IMR-90 (cell line): Measurements from ENCODE around the gene CST9. TPM values are rescaled to one million over a fixed set of nuclear protein-coding genes. Genes with fewer than 3 reads are reported as not detected.

Experiments used
- ATAC-seq: fragments of 200-7000 bp; cut with Tn5 transposase; 2 replicates; pipeline ENCODE4 v1.9.1; 2020; ENCODE audit warnings: low read depth, mild to moderate bottlenecking, moderate library complexity
- BruUV-seq: library from RNA; stranded (reverse); fragments of 400-500 nt; replicated peaks from 2 replicates; lab custom pipeline; 2021; lab: Mats Ljungman, UMichigan
- CTCF ChIA-PET: fragments of 300-600 bp; formaldehyde crosslinking; extraction: SDS; loops from one replicate; lab custom pipeline; 2021; ENCODE audit warnings: antibody characterized with exemption; lab: Yijun Ruan, JAX
- POLR2A ChIA-PET: fragments of 300-600 bp; sonication (Branson Sonifier 250); formaldehyde crosslinking; loops from one replicate; lab custom pipeline; 2022; ENCODE audit warnings: antibody characterized with exemption; ENCODE audit not compliant: unreplicated experiment; lab: Charles Lee
- DNase-seq: peaks from one replicate; pipeline ENCODE4 v3.0.0; 2013
- H2AFZ ChIP-seq: replicated peaks from 2 replicates; pipeline ENCODE3; 2013; ENCODE audit warnings: low read length, mild to moderate bottlenecking; ENCODE audit not compliant: poor library complexity
- H2AK5ac ChIP-seq: 2 replicates; pipeline ENCODE4 v1.6.1; 2013; ENCODE audit warnings: low read depth, low read length, inconsistent platforms
- H2AK9ac ChIP-seq: replicated peaks from 2 replicates; pipeline ENCODE3; 2013; ENCODE audit warnings: mild to moderate bottlenecking, low read depth, low read length, moderate library complexity; ENCODE audit not compliant: poor library complexity
- H2BK120ac ChIP-seq: 2 replicates; pipeline ENCODE4 v1.6.1; 2013; ENCODE audit warnings: low read depth, low read length, inconsistent platforms
- H2BK15ac ChIP-seq: 3 replicates; pipeline ENCODE4 v1.6.1; 2013; ENCODE audit warnings: low read depth, low read length, inconsistent platforms
- H2BK20ac ChIP-seq: 2 replicates; pipeline ENCODE4 v1.6.1; 2013; ENCODE audit warnings: low read depth, mild to moderate bottlenecking, inconsistent platforms, low read length, moderate library complexity
- H2BK5ac ChIP-seq: 2 replicates; pipeline ENCODE4 v1.6.1; 2013; ENCODE audit warnings: mild to moderate bottlenecking, low read depth, low read length, inconsistent platforms; ENCODE audit not compliant: poor library complexity, severe bottlenecking
- H3K14ac ChIP-seq: replicated peaks from 2 replicates; pipeline ENCODE4 v1.6.1; 2013; ENCODE audit warnings: low read depth, low read length, inconsistent platforms
- H3K18ac ChIP-seq: 2 replicates; pipeline ENCODE4 v1.6.1; 2013; ENCODE audit warnings: low read depth, low read length, control low read depth
- H3K23ac ChIP-seq: 2 replicates; pipeline ENCODE4 v1.6.1; 2013; ENCODE audit warnings: low read depth, low read length, inconsistent platforms
- H3K27ac ChIP-seq: 2 replicates; pipeline ENCODE4 v1.5.1; 2013; ENCODE audit warnings: mild to moderate bottlenecking, control low read depth, low read length; ENCODE audit not compliant: insufficient read depth
- H3K27me3 ChIP-seq: 2 replicates; pipeline ENCODE4 v1.6.1; 2013; ENCODE audit warnings: low read length; ENCODE audit not compliant: control insufficient read depth, insufficient read depth
- H3K36me3 ChIP-seq: 2 replicates; pipeline ENCODE4 v1.6.1; 2013; ENCODE audit warnings: low read length, mixed read lengths; ENCODE audit not compliant: control insufficient read depth, insufficient read depth
- H3K4ac ChIP-seq: 2 replicates; pipeline ENCODE4 v1.6.1; 2013; ENCODE audit warnings: low read depth, low read length, inconsistent platforms
- H3K4me1 ChIP-seq: 2 replicates; pipeline ENCODE4 v1.6.1; 2013; ENCODE audit warnings: low read length, mixed read lengths; ENCODE audit not compliant: control insufficient read depth, insufficient read depth
- H3K4me2 ChIP-seq: 2 replicates; pipeline ENCODE4 v1.6.1; 2013; ENCODE audit warnings: low read depth, mild to moderate bottlenecking, control low read depth, low read length, moderate library complexity
- H3K4me3 ChIP-seq: 2 replicates; pipeline ENCODE4 v1.5.1; 2013; ENCODE audit warnings: low read depth, mild to moderate bottlenecking, control low read depth, low read length, moderate library complexity; ENCODE audit not compliant: insufficient read depth
- H3K56ac ChIP-seq: 2 replicates; pipeline ENCODE4 v1.6.1; 2013; ENCODE audit warnings: low read length, inconsistent platforms; ENCODE audit not compliant: insufficient read depth; ENCODE audit errors: extremely low read depth
- H3K79me1 ChIP-seq, 2 experiments: 2 replicates each; pipeline ENCODE4 v1.6.1; 2013; ENCODE audit warnings: low read length in 2 of 2, inconsistent platforms in 1 of 2, low read depth in 1 of 2
- H3K9ac ChIP-seq: 2 replicates; pipeline ENCODE4 v1.6.1; 2013; ENCODE audit warnings: low read depth, low read length, control low read depth
- H3K9me1 ChIP-seq: 2 replicates; pipeline ENCODE4 v1.6.1; 2013; ENCODE audit warnings: low read length, inconsistent platforms; ENCODE audit not compliant: insufficient read depth
- H3K9me3 ChIP-seq: 2 replicates; pipeline ENCODE4 v1.6.1; 2013; ENCODE audit warnings: low read length; ENCODE audit not compliant: control insufficient read depth, insufficient read depth
- H4K20me1 ChIP-seq: 2 replicates; pipeline ENCODE4 v1.6.1; 2013; ENCODE audit warnings: low read length, inconsistent platforms; ENCODE audit not compliant: insufficient read depth
- H4K5ac ChIP-seq: 2 replicates; pipeline ENCODE4 v1.6.1; 2013; ENCODE audit warnings: mild to moderate bottlenecking, low read depth, low read length, control low read depth
- H4K8ac ChIP-seq, 2 experiments: 2 replicates each; pipeline ENCODE4 v1.6.1; 2013; ENCODE audit warnings: low read depth in 2 of 2, low read length in 2 of 2, control low read depth in 1 of 2, inconsistent platforms in 1 of 2
- H4K91ac ChIP-seq: 2 replicates; pipeline ENCODE4 v1.6.1; 2013; ENCODE audit warnings: low read depth, low read length, inconsistent platforms; ENCODE audit not compliant: insufficient read depth
- CEBPB ChIP-seq: IDR thresholded peaks from 2 replicates; pipeline ENCODE4 v1.6.1; 2012; ENCODE audit warnings: low read depth, low read length, improper control_type of control experiment
- CHD1 ChIP-seq: IDR thresholded peaks from 2 replicates; pipeline ENCODE4 v1.6.1; 2012; ENCODE audit warnings: low read depth, low read length, improper control_type of control experiment
- FOS ChIP-seq: fragments of 150-350 bp; IDR thresholded peaks from 2 replicates; pipeline ENCODE4 v1.6.1; 2016; ENCODE audit warnings: low read depth, low read length
- MAFK ChIP-seq: IDR thresholded peaks from 2 replicates; pipeline ENCODE4 v1.6.1; 2012; ENCODE audit warnings: low read depth, low read length, improper control_type of control experiment
- MAZ ChIP-seq: IDR thresholded peaks from 2 replicates; pipeline ENCODE4 v1.6.1; 2012; ENCODE audit warnings: low read depth, mild to moderate bottlenecking, low read length, improper control_type of control experiment, moderate library complexity, borderline replicate concordance
- MXI1 ChIP-seq: IDR thresholded peaks from 2 replicates; pipeline ENCODE4 v1.6.1; 2012; ENCODE audit warnings: low read depth, mild to moderate bottlenecking, low read length, moderate library complexity, borderline replicate concordance
- POLR2A ChIP-seq: IDR thresholded peaks from 2 replicates; pipeline ENCODE4 v1.6.1; 2012; ENCODE audit warnings: mild to moderate bottlenecking, low read depth, low read length
- RAD21 ChIP-seq: IDR thresholded peaks from 2 replicates; pipeline ENCODE4 v1.6.1; 2012; ENCODE audit warnings: low read length, improper control_type of control experiment
- SMC3 ChIP-seq: fragments of 150-350 bp; IDR thresholded peaks from 2 replicates; pipeline ENCODE4 v1.6.1; 2016; ENCODE audit warnings: low read depth, mild to moderate bottlenecking, antibody characterized with exemption, low read length, moderate library complexity
- WGBS, 2 experiments: methylation state at CpG; one replicate each; pipeline versions ENCODE4 v1.1.5 to v1.1.7; 2013; ENCODE audit warnings: missing lambda C conversion rate in 2 of 2; ENCODE audit not compliant: insufficient read length in 1 of 2; ENCODE audit errors: extremely low coverage in 2 of 2; 5-methylcytosine and 5-hydroxymethylcytosine counted together
- dilution Hi-C: fragments of 300-500 bp; cut with HindIII; formaldehyde crosslinking; loops from one replicate; pipeline ENCODE4 v1.14.3; 2018; ENCODE audit warnings: low sequenced_read_pairs; ENCODE audit not compliant: unreplicated experiment
- in situ Hi-C: fragments of 300-500 bp; cut with MboI; formaldehyde crosslinking; loops from 3 replicates; pipeline ENCODE4 v1.14.3; 2019; ENCODE audit warnings: low sequenced_read_pairs, inconsistent platforms, mixed read lengths
- intact Hi-C: fragments of 100-400 bp; cut with micrococcal nuclease; formaldehyde crosslinking; loops from 2 replicates; pipeline ENCODE4 v1.10.0; 2022
- polyA plus RNA-seq, 3 experiments: library from polyadenylated mRNA; depleted of rRNA; stranded (reverse); fragments of >200 nt; gene quantifications; 2 replicates each; pipeline ENCODE4 v1.2.3, GENCODE V29; 2012; ENCODE audit warnings: low replicate concordance in 1 of 3
- total RNA-seq: library from RNA; depleted of rRNA; stranded (reverse); fragments of >200 nt; gene quantifications from 2 replicates; pipeline ENCODE4 v1.2.3, GENCODE V29; 2012
- TF ChIP-seq, protein P1 (sequence below): fragments of 150-350 bp; IDR thresholded peaks from 2 replicates; pipeline ENCODE4 v1.6.1; 2017; ENCODE audit warnings: mild to moderate bottlenecking, antibody characterized with exemption, low read length, low read depth

CST9 gene
- total and polyA plus RNA-seq, 2 of the 4 experiments (the other 2 are of a cell fraction): not detected

DNA sequence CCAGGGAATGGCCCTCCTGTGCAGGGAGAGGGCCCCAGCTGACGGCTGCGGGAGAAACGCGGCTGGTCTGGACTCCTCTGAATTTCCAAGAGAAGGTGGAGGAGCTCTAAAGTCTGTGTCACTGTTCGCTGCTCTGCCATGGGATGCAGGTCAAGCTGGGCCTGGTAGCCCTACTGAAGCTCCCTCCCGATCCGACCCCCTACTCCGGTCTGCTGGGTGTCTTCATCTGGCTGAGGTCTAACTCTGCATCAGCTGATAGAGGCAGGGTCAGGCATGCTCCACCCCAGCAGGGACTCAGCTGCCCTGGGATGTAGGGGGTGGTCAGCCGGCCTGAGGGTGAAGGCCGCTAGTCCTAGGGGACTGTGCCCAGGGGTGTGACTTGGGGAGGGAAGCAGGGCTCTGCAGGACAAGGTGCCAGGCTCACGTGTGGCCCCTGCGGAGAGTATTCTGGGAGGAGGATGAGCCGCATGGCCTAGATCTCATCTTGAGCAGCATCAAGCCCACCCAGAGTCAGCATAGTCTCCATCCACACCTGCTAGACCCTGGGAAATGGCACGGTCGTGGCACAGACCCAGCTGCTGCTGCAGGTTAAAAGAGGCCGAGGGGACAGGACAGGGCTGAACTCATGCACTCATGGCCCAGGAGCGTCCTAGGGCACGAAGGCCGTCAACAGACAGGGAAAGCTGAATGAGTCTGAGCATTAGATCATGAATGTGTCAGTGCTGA lies 30.6 kb upstream of the CST9 start:
- Histone ChIP-seq H2BK5ac (no peak overlapping the region), H3K9ac (peak overlapping the region; percentile 96), H4K20me1 (peaks cover 6% of the 10 kb centered on the region; the same call in 1 of the 2 replicates), H4K8ac (no peak overlapping the region), H3K56ac (no peak overlapping the region), H3K23ac (no peak overlapping the region), H4K91ac (no peak overlapping the region), H3K79me1 (peaks cover 17 to 29% of the 10 kb centered on the region in 2 experiments), H2AK9ac (no peak overlapping the region), H4K5ac (no peak overlapping the region), H3K18ac (no peak overlapping the region), H2BK20ac (no peak overlapping the region), H3K4ac (no peak overlapping the region), H2BK15ac (no peak overlapping the region), H3K27ac (no peak overlapping the region), H3K36me3 (peaks cover 16% of the 10 kb centered on the region), H3K9me3 (no peaks in the 10 kb centered on the region), H3K27me3 (no peaks in the 10 kb centered on the region), H2AK5ac (no peak overlapping the region; the same call in 1 of the 2 replicates), H2BK120ac (no peak overlapping the region), H2AFZ (no peak overlapping the region), H3K14ac (no peak overlapping the region), H3K4me3 (peak overlapping the region; percentile 96), H3K4me2 (peak overlapping the region; percentile 90), H3K9me1 (peaks cover 6% of the 10 kb centered on the region; the same call in 1 of the 2 replicates), H3K4me1 (peaks cover 8% of the 10 kb centered on the region)
- dilution Hi-C loops: no loop called here
- no CpG with 5 or more reads among the region's 19 CpGs for WGBS, 2 experiments
- ATAC-seq: no peak
- TF ChIP-seq RAD21 (no peak), MXI1 (no peak), CHD1 (no peak), FOS (no peak), POLR2A (no peak), SMC3 (no peak), MAFK (no peak), MAZ (no peak), CEBPB (no peak)
- TF ChIP-seq, protein P1, sequence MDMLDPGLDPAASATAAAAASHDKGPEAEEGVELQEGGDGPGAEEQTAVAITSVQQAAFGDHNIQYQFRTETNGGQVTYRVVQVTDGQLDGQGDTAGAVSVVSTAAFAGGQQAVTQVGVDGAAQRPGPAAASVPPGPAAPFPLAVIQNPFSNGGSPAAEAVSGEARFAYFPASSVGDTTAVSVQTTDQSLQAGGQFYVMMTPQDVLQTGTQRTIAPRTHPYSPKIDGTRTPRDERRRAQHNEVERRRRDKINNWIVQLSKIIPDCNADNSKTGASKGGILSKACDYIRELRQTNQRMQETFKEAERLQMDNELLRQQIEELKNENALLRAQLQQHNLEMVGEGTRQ: no peak
- DNase-seq: no peak
- intact Hi-C loops: loop anchor here (5.0 kb wide), 1 partner anchor 274 kb away; the partner anchor contains the start of gene GZF1
- CTCF ChIA-PET: no interaction called here
- no TSS peak for BruUV-seq
- in situ Hi-C loops: loop anchor here (25.0 kb wide), 2 partner anchors 1626 to 1776 kb away; partner anchors contain the start of gene GINS1
- POLR2A ChIA-PET: no interaction called here
